Skin epidermis (tissue), 12 donors: ENCODE results near the gene CCDC141.

Source experiments
- H3K27ac ChIP-seq, 21 experiments: fragments of 200-600 bp; sonication (generic) in 11 of 21; one replicate each; pipeline ENCODE4 v1.5.0; 2020; ENCODE audit warnings: mild to moderate bottlenecking in 3 of 21, inconsistent platforms in 2 of 21, moderate library complexity in 2 of 21
- H3K4me3 ChIP-seq, 7 experiments: fragments of 200-600 bp; sonication (generic) in 2 of 7; one replicate each; pipeline ENCODE4 v1.5.0; 2020; ENCODE audit warnings: inconsistent platforms in 2 of 7, mild to moderate bottlenecking in 2 of 7, moderate library complexity in 1 of 7

CCDC141 gene

GRCh38 chr2:178917555-178917954 lies 132.4 kb downstream of the CCDC141 start:
- H3K27ac ChIP-seq, result no peak overlapping the region
- no peak overlapping the region for H3K4me3 ChIP-seq

- H3K4me3 ChIP-seq, result no peak overlapping the region
- no peak overlapping the region for H3K27ac ChIP-seq
Measured at GRCh38 chr2:178915423-178916173, 134.3 kb downstream of the CCDC141 start.

- Histone ChIP-seq H3K27ac (no peak overlapping the region), H3K4me3 (no peak overlapping the region)
Measured at GRCh38 chr2:178914259-178914849, 135.6 kb downstream of the CCDC141 start.

- H3K27ac ChIP-seq, result no peak overlapping the region
- H3K4me3 ChIP-seq, result no peak overlapping the region
Measured at GRCh38 chr2:178913049-178913441, 136.9 kb downstream of the CCDC141 start.

GRCh38 chr2:178912416-178913048 lies 137.4 kb downstream of the CCDC141 start:
- Histone ChIP-seq H3K4me3 (no peak overlapping the region), H3K27ac (no peak overlapping the region)

- H3K4me3 ChIP-seq, result no peak overlapping the region
- no peak overlapping the region for H3K27ac ChIP-seq
Measured at GRCh38 chr2:178911039-178911438, 138.9 kb downstream of the CCDC141 start.

- Histone ChIP-seq H3K27ac (no peak overlapping the region), H3K4me3 (no peak overlapping the region)
Measured at GRCh38 chr2:178910005-178910404, 139.9 kb downstream of the CCDC141 start.

GRCh38 chr2:178909507-178909906 lies 140.4 kb downstream of the CCDC141 start:
- no peak overlapping the region for H3K27ac ChIP-seq
- H3K4me3 ChIP-seq, result no peak overlapping the region

GRCh38 chr2:178908810-178909209 lies 141.1 kb downstream of the CCDC141 start:
- Histone ChIP-seq H3K4me3 (no peak overlapping the region), H3K27ac (no peak overlapping the region)

- Histone ChIP-seq H3K27ac (no peak overlapping the region), H3K4me3 (no peak overlapping the region)
Measured at GRCh38 chr2:178905261-178905660, 144.7 kb downstream of the CCDC141 start.

GRCh38 chr2:178899656-178900055 lies 150.3 kb downstream of the CCDC141 start:
- Histone ChIP-seq H3K4me3 (no peak overlapping the region), H3K27ac (no peak overlapping the region)

- H3K27ac ChIP-seq, result no peak overlapping the region
Measured at GRCh38 chr2:178895872-178896271, 154.1 kb downstream of the CCDC141 start.

GRCh38 chr2:178895171-178895570 lies 154.8 kb downstream of the CCDC141 start:
- Histone ChIP-seq H3K4me3 (no peak overlapping the region), H3K27ac (no peak overlapping the region)

More at GRCh38 chr2:178895872-178896271, 154.1 kb downstream of the CCDC141 start:
- H3K4me3 ChIP-seq, result no peak overlapping the region

GRCh38 chr2:178892751-178893625 lies 156.9 kb downstream of the CCDC141 start:
- H3K27ac ChIP-seq, result no peak overlapping the region
- no peak overlapping the region for H3K4me3 ChIP-seq

GRCh38 chr2:178891959-178892485 lies 157.9 kb downstream of the CCDC141 start:
- no peak overlapping the region for H3K4me3 ChIP-seq
- H3K27ac ChIP-seq, result no peak overlapping the region

GRCh38 chr2:178891265-178891958 lies 158.5 kb downstream of the CCDC141 start:
- no peak overlapping the region for H3K27ac ChIP-seq
- no peak overlapping the region for H3K4me3 ChIP-seq

GRCh38 chr2:178886006-178886405 lies 163.9 kb downstream of the CCDC141 start:
- no peak overlapping the region for H3K4me3 ChIP-seq
- no peak overlapping the region for H3K27ac ChIP-seq

GRCh38 chr2:178884440-178884839 lies 165.5 kb downstream of the CCDC141 start:
- no peak overlapping the region for H3K4me3 ChIP-seq
- no peak overlapping the region for H3K27ac ChIP-seq

- Histone ChIP-seq H3K4me3 (no peak overlapping the region), H3K27ac (no peak overlapping the region)
Measured at GRCh38 chr2:178882666-178883440, 167.1 kb downstream of the CCDC141 start.
